ENCODE measurements around the gene GLUL. TPM values are rescaled to one million over a fixed set of nuclear protein-coding genes. Genes with fewer than 3 reads are reported as not detected.

The GLUL gene
- total RNA-seq, 4 donors from 2014 or later = 597 to 1,638 (median 1,035) TPM

DNA sequence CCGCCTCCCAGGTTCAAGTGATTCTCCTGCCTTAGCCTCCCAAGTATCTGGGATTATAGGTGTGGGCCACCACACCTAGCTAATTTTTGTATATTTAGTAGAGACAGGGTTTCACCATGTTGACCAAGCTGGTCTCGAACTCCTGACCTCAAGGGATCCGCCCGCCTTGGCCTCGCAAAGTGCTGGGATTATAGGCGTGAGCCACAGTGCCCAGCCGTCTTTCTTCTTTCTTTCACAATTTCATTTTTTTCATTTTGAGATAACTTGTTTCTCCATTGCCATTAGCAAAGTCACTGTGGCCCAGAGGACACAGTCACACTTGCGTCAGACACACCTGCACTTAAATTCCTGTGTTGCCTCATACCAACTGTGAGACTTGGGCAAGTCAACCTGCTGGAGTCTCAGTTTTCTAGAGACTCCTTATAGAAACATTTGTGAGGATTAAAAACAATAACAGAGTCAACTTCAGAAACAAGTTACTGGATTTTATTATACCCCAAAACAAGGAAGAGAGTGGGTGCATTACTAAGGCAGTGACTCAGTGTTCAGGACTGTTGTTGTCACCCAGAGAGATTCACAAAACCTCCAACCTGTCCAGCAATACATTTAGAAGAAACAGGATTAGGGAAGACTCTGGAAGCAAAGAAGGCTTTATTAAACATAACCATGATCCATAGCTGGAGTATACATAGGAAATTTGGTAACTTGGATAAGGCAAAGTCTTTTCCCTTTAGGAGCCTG is 6.2 kb upstream of the GLUL start:
- intact Hi-C loops (cut with DNase I) = loop anchor here (5.0 kb wide), 1 partner anchor 311 kb away; no protein-coding TSS in a partner anchor
- no peak for TF ChIP-seq POLR2A (IDR thresholded peaks at IDR 0.05)
- TF ChIP-seq, protein P1, sequence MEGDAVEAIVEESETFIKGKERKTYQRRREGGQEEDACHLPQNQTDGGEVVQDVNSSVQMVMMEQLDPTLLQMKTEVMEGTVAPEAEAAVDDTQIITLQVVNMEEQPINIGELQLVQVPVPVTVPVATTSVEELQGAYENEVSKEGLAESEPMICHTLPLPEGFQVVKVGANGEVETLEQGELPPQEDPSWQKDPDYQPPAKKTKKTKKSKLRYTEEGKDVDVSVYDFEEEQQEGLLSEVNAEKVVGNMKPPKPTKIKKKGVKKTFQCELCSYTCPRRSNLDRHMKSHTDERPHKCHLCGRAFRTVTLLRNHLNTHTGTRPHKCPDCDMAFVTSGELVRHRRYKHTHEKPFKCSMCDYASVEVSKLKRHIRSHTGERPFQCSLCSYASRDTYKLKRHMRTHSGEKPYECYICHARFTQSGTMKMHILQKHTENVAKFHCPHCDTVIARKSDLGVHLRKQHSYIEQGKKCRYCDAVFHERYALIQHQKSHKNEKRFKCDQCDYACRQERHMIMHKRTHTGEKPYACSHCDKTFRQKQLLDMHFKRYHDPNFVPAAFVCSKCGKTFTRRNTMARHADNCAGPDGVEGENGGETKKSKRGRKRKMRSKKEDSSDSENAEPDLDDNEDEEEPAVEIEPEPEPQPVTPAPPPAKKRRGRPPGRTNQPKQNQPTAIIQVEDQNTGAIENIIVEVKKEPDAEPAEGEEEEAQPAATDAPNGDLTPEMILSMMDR (IDR thresholded peaks at IDR 0.05) = no peak
- Histone ChIP-seq H3K27ac (peak overlapping the region in 3 of 4 donors; percentile 78 to 87 (median 86)), H3K9me3 (no peaks in the 10 kb centered on the region), H3K27me3 (no peaks in the 10 kb centered on the region), H3K36me3 (no peaks in the 10 kb centered on the region), H3K4me3 (no peak overlapping the region), H3K4me1 (peaks cover 5 to 48% (median 12%) of the 10 kb centered on the region in 3 donors)
- WGBS, 2 donors = 54 to 65% methylated on average over 8 of the region's 8 CpGs
- no peak for DNase-seq

DNA sequence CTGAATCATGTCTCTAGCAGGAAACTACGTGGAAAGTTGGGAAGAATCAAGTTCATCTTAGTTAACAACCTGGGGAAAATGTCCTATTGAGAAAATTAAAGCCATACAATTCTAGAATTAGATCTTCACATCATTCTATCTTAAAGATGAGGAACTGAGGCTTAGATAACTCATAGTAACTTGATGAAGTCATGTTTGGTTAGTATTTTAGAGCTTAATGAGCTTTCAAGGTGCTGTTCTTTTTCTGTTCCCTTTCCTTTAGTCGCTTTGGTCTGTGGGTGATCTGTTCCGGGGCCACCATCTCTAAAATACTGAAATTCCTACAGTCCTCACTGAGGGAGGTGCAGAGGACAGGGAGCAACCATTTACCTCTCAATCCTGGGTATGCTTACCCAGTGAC is 4.3 kb upstream of the GLUL start:
- intact Hi-C loops (cut with DNase I) = loop anchor here (5.0 kb wide), 1 partner anchor 309 kb away; no protein-coding TSS in a partner anchor
- TF ChIP-seq POLR2A (IDR thresholded peaks at IDR 0.05) = no peak
- TF ChIP-seq, protein P1 (IDR thresholded peaks at IDR 0.05) = no peak
- peaks cover 0 to 4% (median 0%) of the 10 kb centered on the region in 3 donors for H3K9me3 ChIP-seq
- 83 to 84% methylated on average over 3 of the region's 3 CpGs for WGBS, 2 donors
- no peaks in the 10 kb centered on the region for H3K27me3 ChIP-seq
- no peak overlapping the region for H3K4me3 ChIP-seq
- no peak for DNase-seq
- no peaks in the 10 kb centered on the region for H3K36me3 ChIP-seq
- peaks cover 12 to 59% (median 16%) of the 10 kb centered on the region in 3 donors for H3K4me1 ChIP-seq
- peak overlapping the region in 2 of 4 donors; percentile 86 to 87 for H3K27ac ChIP-seq

DNA sequence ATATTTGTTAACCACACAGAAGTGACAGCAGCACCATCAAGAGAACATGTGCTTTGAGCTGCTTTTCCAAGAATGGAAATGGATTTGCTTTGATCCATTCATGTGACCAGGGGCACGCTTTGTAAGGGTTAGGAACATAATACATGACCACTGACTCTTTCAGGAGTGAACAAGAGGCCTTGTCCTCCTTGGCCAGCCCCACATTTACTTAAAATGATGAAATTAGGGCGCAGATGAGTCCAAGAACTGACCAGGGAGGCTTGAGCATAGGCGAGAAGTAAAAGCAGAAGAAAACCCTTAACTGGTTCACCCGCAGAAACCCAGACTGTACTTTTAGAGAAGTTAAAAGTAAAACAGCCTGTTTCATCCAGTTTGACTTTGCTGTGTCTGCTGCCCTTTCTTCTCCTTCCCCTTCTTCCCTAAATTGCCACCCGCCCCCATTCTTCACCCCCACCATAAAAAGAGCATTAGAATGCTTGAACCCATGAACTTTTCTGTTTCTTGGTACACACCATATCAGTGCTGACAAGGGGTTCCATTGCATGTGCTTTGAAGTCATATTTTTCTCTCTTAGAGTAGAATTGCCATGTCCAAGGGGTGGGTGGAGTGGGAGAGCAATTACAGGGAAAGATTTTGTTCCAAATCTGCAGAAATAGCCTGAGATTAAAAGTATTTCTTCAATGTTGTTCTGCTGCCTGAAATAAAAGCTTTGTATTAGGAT is 2.6 kb upstream of the GLUL start:
- whole genome bisulfite sequencing, 2 donors = 71 to 90% methylated on average over 5 of the region's 5 CpGs
- no peak overlapping the region for H3K4me3 ChIP-seq
- DNase-seq = no peak

DNA sequence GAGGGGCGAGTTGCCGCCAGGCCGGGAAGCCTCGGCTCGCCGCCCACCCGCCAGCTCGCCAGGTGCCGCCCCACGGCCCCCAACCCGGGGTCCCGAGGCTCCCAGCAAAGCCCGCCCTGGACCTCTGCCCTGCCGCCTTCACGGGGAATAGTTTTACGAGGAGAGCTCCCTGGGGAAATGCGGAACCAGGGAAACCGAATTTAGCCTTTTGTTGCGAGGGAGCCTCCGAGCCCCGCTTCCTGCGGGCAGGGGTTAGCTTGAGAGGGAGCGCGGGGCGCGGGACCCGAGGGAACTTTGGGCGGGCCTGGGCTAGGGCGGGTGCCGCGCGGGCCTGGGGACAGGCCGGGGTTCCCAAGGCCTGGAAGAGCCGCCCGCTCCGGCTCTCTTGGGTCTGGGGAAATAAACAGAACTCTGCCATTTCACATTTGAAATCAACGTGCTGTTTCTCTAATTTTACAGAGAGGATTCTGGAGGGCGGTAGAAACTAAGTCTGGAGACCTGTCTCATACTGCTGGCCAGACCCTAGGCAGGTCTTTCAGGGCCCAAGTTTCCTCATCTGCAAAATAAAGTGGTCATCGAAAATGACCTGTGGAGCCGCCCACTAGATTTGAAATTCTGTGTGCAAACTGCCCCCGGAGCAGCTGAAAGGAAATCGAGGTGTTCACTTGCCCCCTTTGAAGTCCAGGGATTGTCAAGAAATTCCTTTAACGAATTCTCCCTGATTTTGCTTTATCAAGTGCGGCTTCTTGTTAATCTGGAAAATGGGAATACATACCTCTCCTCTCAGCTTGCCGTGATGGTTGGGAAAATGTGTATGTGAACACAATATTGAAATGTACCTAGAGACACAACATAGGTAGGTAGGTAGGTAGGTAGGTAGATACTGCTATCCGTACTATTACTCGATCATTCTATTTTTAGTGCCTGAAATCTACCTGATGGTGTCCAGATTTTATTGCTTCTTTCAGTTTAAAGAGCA is 749 bp upstream of the GLUL start:
- TF ChIP-seq, protein P1 (IDR thresholded peaks at IDR 0.05) = no peak
- peaks cover 12 to 71% (median 24%) of the 10 kb centered on the region in 3 donors for H3K4me1 ChIP-seq

More for the DNA sequence above, 2.6 kb upstream of the GLUL start:
- no peaks in the 10 kb centered on the region for H3K27me3 ChIP-seq
- peaks cover 0 to 5% (median 0%) of the 10 kb centered on the region in 3 donors for H3K36me3 ChIP-seq
- H3K4me1 ChIP-seq = peaks cover 12 to 64% (median 16%) of the 10 kb centered on the region in 3 donors
- intact Hi-C loops (cut with DNase I) = loop anchor here (5.0 kb wide), 1 partner anchor 252 kb away; no protein-coding TSS in a partner anchor
- peak overlapping the region in 3 of 4 donors; percentile 40 to 98 (median 57) for H3K27ac ChIP-seq
- TF ChIP-seq POLR2A (IDR thresholded peaks at IDR 0.05) = no peak
- TF ChIP-seq, protein P1 (IDR thresholded peaks at IDR 0.05) = no peak
- H3K9me3 ChIP-seq = peaks cover 0 to 4% (median 0%) of the 10 kb centered on the region in 3 donors

More for the DNA sequence above, 749 bp upstream of the GLUL start:
- no peaks in the 10 kb centered on the region for H3K27me3 ChIP-seq
- peaks cover 0 to 4% (median 0%) of the 10 kb centered on the region in 3 donors for H3K9me3 ChIP-seq
- peaks cover 12 to 17% (median 17%) of the 10 kb centered on the region in 3 donors for H3K36me3 ChIP-seq
- no peak for DNase-seq
- intact Hi-C loops (cut with DNase I) = loop anchor here (5.0 kb wide), 1 partner anchor 250 kb away; no protein-coding TSS in a partner anchor
- 32 to 42% methylated on average over 15 to 16 of the region's 47 CpGs for WGBS, 2 donors
- H3K4me3 ChIP-seq = peak overlapping the region; percentile 72 to 88 (median 86)
- peak overlapping the region; percentile 97 to 99 (median 98) for H3K27ac ChIP-seq
